GM12878 (cell line): ENCODE measurements around the gene PTGDR2. TPM values are rescaled to one million over a fixed set of nuclear protein-coding genes. Genes with fewer than 3 reads are reported as not detected.

ENCODE experiments used
- ATAC-seq: fragments of 200-7000 bp; cut with Tn5 transposase; 3 replicates; pipeline ENCODE4 v1.9.1; 2020; ENCODE audit warnings: mild to moderate bottlenecking, moderate library complexity
- BruUV-seq: library from RNA; stranded (reverse); fragments of 400-500 nt; replicated peaks from 2 replicates; lab custom pipeline; 2021; lab: Mats Ljungman, UMichigan
- CTCF ChIA-PET: fragments of 300-600 bp; sonication (Branson Sonifier 250); formaldehyde crosslinking; extraction: SDS; loops from one replicate; lab custom pipeline; 2021; ENCODE audit warnings: inconsistent platforms; lab: Yijun Ruan, JAX
- POLR2A ChIA-PET: fragments of 350-600 bp; formaldehyde crosslinking; extraction: SDS; loops from one replicate; lab custom pipeline; 2021; ENCODE audit warnings: inconsistent platforms; lab: Charles Lee
- RAD21 ChIA-PET: fragments of 300-600 bp; sonication (Branson Sonifier 250); formaldehyde crosslinking; loops from one replicate; lab custom pipeline; 2023; ENCODE audit warnings: antibody characterized with exemption; ENCODE audit not compliant: unreplicated experiment; lab: Charles Lee
- SMC1A ChIA-PET: fragments of 300-600 bp; sonication (Branson Sonifier 250); formaldehyde crosslinking; loops from one replicate; lab custom pipeline; 2023; ENCODE audit not compliant: unreplicated experiment, uncharacterized antibody; lab: Charles Lee
- DNase-seq: peaks from one replicate; pipeline ENCODE4 v3.0.0-alpha.2; 2011; ENCODE audit warnings: low read depth, low spot score
- FAIRE-seq: peaks from 3 replicates; lab custom pipeline; 2011; peaks lifted over from hg19 to GRCh38; lab: Jason Lieb, UNC
- H2AFZ ChIP-seq: 2 replicates; pipeline ENCODE4 v1.6.0; 2011; ENCODE audit warnings: low read depth, low read length, control low read depth; ENCODE audit not compliant: control insufficient read depth
- H3K27ac ChIP-seq: 2 replicates; pipeline ENCODE4 v1.5.1; 2011; ENCODE audit warnings: control low read depth; ENCODE audit not compliant: control insufficient read depth, insufficient read depth
- H3K27me3 ChIP-seq, 2 experiments: replicated peaks in 1 of 2; 2 replicates each; pipeline versions ENCODE4 v1.6.0 to v1.6.1; 2011; ENCODE audit warnings: low read length in 1 of 2; ENCODE audit not compliant: control insufficient read depth in 2 of 2, insufficient read depth in 2 of 2
- H3K36me3 ChIP-seq, 2 experiments: 2 replicates each; pipeline ENCODE4 v1.5.1; 2011; ENCODE audit warnings: low read length in 1 of 2; ENCODE audit not compliant: control insufficient read depth in 2 of 2, insufficient read depth in 2 of 2
- H3K4me1 ChIP-seq: 2 replicates; pipeline ENCODE4 v1.6.1; 2011; ENCODE audit warnings: mild to moderate bottlenecking, low read length, moderate library complexity, mixed read lengths; ENCODE audit not compliant: control insufficient read depth, insufficient read depth
- H3K4me2 ChIP-seq: 2 replicates; pipeline ENCODE4 v1.6.0; 2011; ENCODE audit warnings: control low read depth; ENCODE audit not compliant: control insufficient read depth, insufficient read depth
- H3K4me3 ChIP-seq: fragments of 200-600 bp; sonication (generic); 2 replicates; pipeline ENCODE4 v1.5.1; 2016
- H3K79me2 ChIP-seq: 2 replicates; pipeline ENCODE4 v1.6.0; 2011; ENCODE audit warnings: low read length; ENCODE audit not compliant: control insufficient read depth, insufficient read depth
- H3K9ac ChIP-seq: 2 replicates; pipeline ENCODE4 v1.8.0; 2011; ENCODE audit warnings: low read length, control low read depth, mixed read lengths; ENCODE audit not compliant: control insufficient read depth, insufficient read depth
- H3K9me3 ChIP-seq: replicated peaks from 3 replicates; pipeline ENCODE4 v1.5.1; 2011; ENCODE audit warnings: mild to moderate bottlenecking, low read length; ENCODE audit not compliant: control insufficient read depth, insufficient read depth
- H4K20me1 ChIP-seq: 2 replicates; pipeline ENCODE4 v1.6.0; 2011; ENCODE audit not compliant: control insufficient read depth, insufficient read depth
- ATF7 ChIP-seq: fragments of 450-650 bp; IDR thresholded peaks from 2 replicates; pipeline ENCODE4 v1.6.1; 2016; ENCODE audit warnings: low read depth, mild to moderate bottlenecking
- CTCF ChIP-seq, 3 experiments: IDR thresholded peaks in 2 of 3; conservative IDR thresholded peaks in 1 of 3; 2 replicates each; pipeline ENCODE4 v1.5.1; 2011; ENCODE audit warnings: low read depth in 3 of 3, low read length in 3 of 3, mild to moderate bottlenecking in 3 of 3, control low read depth in 2 of 3, moderate library complexity in 2 of 3, inconsistent platforms in 1 of 3, mixed read lengths in 1 of 3; ENCODE audit not compliant: control insufficient read depth in 2 of 3, insufficient read depth in 1 of 3; ENCODE audit errors: extremely low read depth in 1 of 3
- IKZF2 ChIP-seq, 2 experiments: fragments of 450-650 bp; IDR thresholded peaks; 2 replicates each; pipeline ENCODE4 v1.6.1; 2017; ENCODE audit warnings: mild to moderate bottlenecking in 2 of 2, moderate library complexity in 2 of 2
- IRF4 ChIP-seq: IDR thresholded peaks from 2 replicates; pipeline ENCODE4 v1.6.1; 2011; ENCODE audit warnings: low read depth, low read length
- JUND ChIP-seq: IDR thresholded peaks from 2 replicates; pipeline ENCODE4 v1.6.1; 2012; ENCODE audit warnings: low read depth, mild to moderate bottlenecking, low read length, improper control_type of control experiment, moderate library complexity
- LARP7 ChIP-seq: fragments of 450-650 bp; IDR thresholded peaks from 2 replicates; pipeline ENCODE4 v1.6.1; 2017; ENCODE audit warnings: mild to moderate bottlenecking
- MEF2A ChIP-seq: IDR thresholded peaks from 2 replicates; pipeline ENCODE4 v1.6.1; 2011; ENCODE audit warnings: low read depth, mild to moderate bottlenecking, low read length, moderate library complexity; ENCODE audit not compliant: insufficient read depth
- NBN ChIP-seq: fragments of 450-650 bp; IDR thresholded peaks from 2 replicates; pipeline ENCODE4 v1.6.1; 2016
- NFIC ChIP-seq: IDR thresholded peaks from 2 replicates; pipeline ENCODE4 v1.6.1; 2012; ENCODE audit warnings: low read depth, mild to moderate bottlenecking, inconsistent platforms, low read length, moderate library complexity
- NFYA ChIP-seq: IDR thresholded peaks from 2 replicates; pipeline ENCODE4 v1.6.1; 2011; ENCODE audit warnings: low read depth, mild to moderate bottlenecking, low read length, improper control_type of control experiment, borderline replicate concordance
- POLR2A ChIP-seq: IDR thresholded peaks from 2 replicates; pipeline ENCODE4 v1.6.1; 2011; ENCODE audit warnings: low read depth, mild to moderate bottlenecking, low read length
- RAD51 ChIP-seq: fragments of 450-650 bp; IDR thresholded peaks from 2 replicates; pipeline ENCODE4 v1.6.1; 2016; ENCODE audit warnings: moderate library complexity, mild to moderate bottlenecking, inconsistent platforms
- RCOR1 ChIP-seq: conservative IDR thresholded peaks from 2 replicates; pipeline ENCODE4 v1.6.1; 2012; ENCODE audit warnings: low read depth, low read length, improper control_type of control experiment
- SMC3 ChIP-seq: IDR thresholded peaks from 2 replicates; pipeline ENCODE4 v1.6.1; 2011; ENCODE audit warnings: low read length, improper control_type of control experiment, borderline replicate concordance
- SREBF1 ChIP-seq: IDR thresholded peaks from 2 replicates; pipeline ENCODE4 v1.6.1; 2012; ENCODE audit warnings: mild to moderate bottlenecking, low read length
- SUZ12 ChIP-seq: fragments of 200-600 bp; sonication (generic); IDR thresholded peaks from one replicate; pipeline ENCODE4 v1.6.1; 2018; ENCODE audit warnings: antibody characterized with exemption, mild to moderate bottlenecking; ENCODE audit not compliant: unreplicated experiment
- YY1 ChIP-seq: IDR thresholded peaks from 2 replicates; pipeline ENCODE4 v1.6.1; 2011; ENCODE audit warnings: low read depth, mild to moderate bottlenecking, low read length
- WGBS: methylation state at CpG from one replicate; pipeline ENCODE4 v1.1.6; 2016; ENCODE audit warnings: low lambda C conversion rate; ENCODE audit not compliant: insufficient replicate concordance, insufficient coverage; ENCODE audit errors: missing lambda C conversion rate; 5-methylcytosine and 5-hydroxymethylcytosine counted together
- in situ Hi-C: fragments of 300-500 bp; cut with MboI; formaldehyde crosslinking; loops from 9 replicates; pipeline ENCODE4 v1.14.3; 2018; ENCODE audit warnings: mixed read lengths
- intact Hi-C: fragments of 100-400 bp; cut with micrococcal nuclease; formaldehyde crosslinking; loops from one replicate; pipeline ENCODE4 v1.14.2; 2022; ENCODE audit not compliant: unreplicated experiment
- polyA plus RNA-seq, 11 experiments: library from polyadenylated mRNA; depleted of rRNA in 4 of 11; unstranded in 6 of 11; stranded (reverse) in 5 of 11; fragments of >200 nt; fragmentation: Nextera tagmentation in 4 of 11; fragmentation: Illumina TruSeq in 1 of 11; extraction: Ambion mirVana in 4 of 11; extraction: Trizol in 1 of 11; gene quantifications; 1 replicate in 1 of 11; 2 replicates in 10 of 11; pipeline versions ENCODE4 v1.2.1 to v1.2.3, GENCODE V29; 2011 to 2016; ENCODE audit warnings: inconsistent platforms in 2 of 11, missing spikeins in 2 of 11, low read depth in 1 of 11
- total RNA-seq, 4 experiments: library from RNA; depleted of rRNA in 3 of 4; stranded (reverse); fragments of >200 nt in 3 of 4; fragmentation: Illumina TruSeq in 1 of 4; extraction: Trizol in 1 of 4; gene quantifications; 2 replicates each; pipeline versions ENCODE4 v1.2.1 to v1.2.3, GENCODE V29; 2013 to 2021
- TF ChIP-seq, protein P1 (sequence below): fragments of 450-650 bp; IDR thresholded peaks from 2 replicates; pipeline ENCODE4 v1.6.1; 2016; ENCODE audit warnings: mild to moderate bottlenecking

PTGDR2 gene
- total and polyA plus RNA-seq, 10 of the 15 experiments (the other 5 are each of a cell fraction or from before 2014, with no cell fraction given): 0.01 to 0.28 (median 0.15) TPM; not detected in 6

- RAD21 ChIA-PET: no interaction called here
- CTCF ChIA-PET: no interaction called here
- no peaks in the 10 kb centered on the region for H3K4me1 ChIP-seq
- TF ChIP-seq IRF4 (no peak), JUND (no peak), CTCF (IDR thresholded peaks at IDR 0.05 in 2 of 3, conservative IDR thresholded peaks at IDR 0.05 in 1 of 3; ENCODE audit: control insufficient read depth in 2 of 3, extremely low read depth in 1 of 3, insufficient read depth in 1 of 3, low read depth in 3 of 3, low read length in 3 of 3) (no peak), SREBF1 (no peak), NFIC (no peak), ATF7 (no peak), POLR2A (no peak), YY1 (no peak), IKZF2 (IDR thresholded peaks at IDR 0.05) (no peak), SMC3 (no peak), NFYA (no peak), SUZ12 (no peak), RAD51 (no peak), NBN (no peak), RCOR1 (no peak), MEF2A (no peak), LARP7 (no peak)
- TF ChIP-seq, protein P1, sequence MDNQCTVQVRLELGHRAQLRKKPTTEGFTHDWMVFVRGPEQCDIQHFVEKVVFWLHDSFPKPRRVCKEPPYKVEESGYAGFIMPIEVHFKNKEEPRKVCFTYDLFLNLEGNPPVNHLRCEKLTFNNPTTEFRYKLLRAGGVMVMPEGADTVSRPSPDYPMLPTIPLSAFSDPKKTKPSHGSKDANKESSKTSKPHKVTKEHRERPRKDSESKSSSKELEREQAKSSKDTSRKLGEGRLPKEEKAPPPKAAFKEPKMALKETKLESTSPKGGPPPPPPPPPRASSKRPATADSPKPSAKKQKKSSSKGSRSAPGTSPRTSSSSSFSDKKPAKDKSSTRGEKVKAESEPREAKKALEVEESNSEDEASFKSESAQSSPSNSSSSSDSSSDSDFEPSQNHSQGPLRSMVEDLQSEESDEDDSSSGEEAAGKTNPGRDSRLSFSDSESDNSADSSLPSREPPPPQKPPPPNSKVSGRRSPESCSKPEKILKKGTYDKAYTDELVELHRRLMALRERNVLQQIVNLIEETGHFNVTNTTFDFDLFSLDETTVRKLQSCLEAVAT: no peak
- H3K36me3 ChIP-seq: peaks cover 0 to 5% of the 10 kb centered on the region in 2 experiments; a peak in 3 of 4 replicates
- WGBS: 90% methylated on average over 8 of the region's 8 CpGs
- H3K27me3 ChIP-seq: no peaks in the 10 kb centered on the region
- no peak for DNase-seq
- no TSS peak for BruUV-seq
- ATAC-seq: no peak
- H3K9ac ChIP-seq: no peak overlapping the region
- H3K27ac ChIP-seq: no peak overlapping the region
- SMC1A ChIA-PET: no interaction called here
- no peak overlapping the region for H3K4me2 ChIP-seq
- no peak overlapping the region for H3K4me3 ChIP-seq
- H3K79me2 ChIP-seq: no peaks in the 10 kb centered on the region
- in situ Hi-C loops (no loop called here), intact Hi-C loops (no loop called here)
- H3K9me3 ChIP-seq: no peaks in the 10 kb centered on the region
- H2AFZ ChIP-seq: no peak overlapping the region
- FAIRE-seq: no peak
- POLR2A ChIA-PET: no interaction called here
- H4K20me1 ChIP-seq: no peaks in the 10 kb centered on the region; the same call in 1 of the 2 replicates
Observed at GRCh38 chr11:60880643-60881282, 25.0 kb upstream of the PTGDR2 start.
